Measurements from ENCODE around the gene DPPA3.

GRCh38 chr12:7693793-7694192 is 17.4 kb upstream of the DPPA3 start:
- TF ChIP-seq POLR2AphosphoS5 (IDR thresholded peaks at IDR 0.05) (no peak), CTCF (IDR thresholded peaks at IDR 0.05) (no peak)

All from breast epithelium (tissue), 3 donors.